ENCODE measurements around the gene CHST5.

Gene CHST5

DNA sequence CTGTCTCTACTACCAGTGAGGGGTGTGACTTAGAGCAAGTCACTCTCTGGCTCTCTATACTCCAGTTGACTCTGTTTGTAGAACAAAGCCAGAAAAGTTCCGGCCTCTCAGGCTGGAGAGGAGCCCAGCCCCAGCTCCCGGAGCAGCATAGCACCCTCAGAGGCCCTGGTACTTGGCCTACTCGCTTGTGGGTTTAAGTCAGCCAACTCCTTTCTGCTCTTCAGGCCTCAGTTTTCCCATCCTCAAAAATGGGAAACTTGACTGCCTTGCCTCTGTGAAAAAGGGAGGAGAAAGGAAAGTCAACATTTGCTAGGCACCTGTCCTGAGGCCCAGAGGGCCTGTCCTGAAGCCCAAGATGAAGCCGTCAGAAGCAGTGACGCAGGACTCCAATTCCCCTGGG is 41.7 kb downstream of the CHST5 start:
- TF ChIP-seq ZFX (IDR thresholded peaks at IDR 0.05): no peak
- TF ChIP-seq, protein P1, sequence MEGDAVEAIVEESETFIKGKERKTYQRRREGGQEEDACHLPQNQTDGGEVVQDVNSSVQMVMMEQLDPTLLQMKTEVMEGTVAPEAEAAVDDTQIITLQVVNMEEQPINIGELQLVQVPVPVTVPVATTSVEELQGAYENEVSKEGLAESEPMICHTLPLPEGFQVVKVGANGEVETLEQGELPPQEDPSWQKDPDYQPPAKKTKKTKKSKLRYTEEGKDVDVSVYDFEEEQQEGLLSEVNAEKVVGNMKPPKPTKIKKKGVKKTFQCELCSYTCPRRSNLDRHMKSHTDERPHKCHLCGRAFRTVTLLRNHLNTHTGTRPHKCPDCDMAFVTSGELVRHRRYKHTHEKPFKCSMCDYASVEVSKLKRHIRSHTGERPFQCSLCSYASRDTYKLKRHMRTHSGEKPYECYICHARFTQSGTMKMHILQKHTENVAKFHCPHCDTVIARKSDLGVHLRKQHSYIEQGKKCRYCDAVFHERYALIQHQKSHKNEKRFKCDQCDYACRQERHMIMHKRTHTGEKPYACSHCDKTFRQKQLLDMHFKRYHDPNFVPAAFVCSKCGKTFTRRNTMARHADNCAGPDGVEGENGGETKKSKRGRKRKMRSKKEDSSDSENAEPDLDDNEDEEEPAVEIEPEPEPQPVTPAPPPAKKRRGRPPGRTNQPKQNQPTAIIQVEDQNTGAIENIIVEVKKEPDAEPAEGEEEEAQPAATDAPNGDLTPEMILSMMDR (conservative IDR thresholded peaks at IDR 0.05): no peak
- no peak overlapping the region for H3K27ac ChIP-seq

DNA sequence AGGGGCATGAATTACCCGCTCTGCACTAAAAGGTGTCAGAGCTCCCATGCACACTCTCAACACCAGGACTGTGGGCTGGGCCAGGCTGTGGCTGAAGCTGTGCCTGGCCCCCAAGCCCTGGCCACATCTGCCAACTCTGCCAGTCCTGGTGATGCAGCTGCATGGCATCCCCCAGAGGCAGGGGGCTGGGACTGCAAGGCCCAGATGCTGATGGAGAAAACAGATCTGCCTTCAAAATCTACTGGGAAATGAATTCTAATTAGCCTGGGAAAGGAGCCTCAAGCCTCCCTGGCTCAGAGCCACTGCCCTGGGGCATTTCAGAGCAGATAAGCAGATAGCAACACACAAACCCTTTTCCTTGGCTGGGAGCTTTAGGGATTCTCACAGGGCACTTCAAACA is 44.0 kb downstream of the CHST5 start:
- TF ChIP-seq ZFX (IDR thresholded peaks at IDR 0.05): no peak
- TF ChIP-seq, protein P1 (conservative IDR thresholded peaks at IDR 0.05): no peak
- peak overlapping the region; percentile 48 for H3K27ac ChIP-seq

DNA sequence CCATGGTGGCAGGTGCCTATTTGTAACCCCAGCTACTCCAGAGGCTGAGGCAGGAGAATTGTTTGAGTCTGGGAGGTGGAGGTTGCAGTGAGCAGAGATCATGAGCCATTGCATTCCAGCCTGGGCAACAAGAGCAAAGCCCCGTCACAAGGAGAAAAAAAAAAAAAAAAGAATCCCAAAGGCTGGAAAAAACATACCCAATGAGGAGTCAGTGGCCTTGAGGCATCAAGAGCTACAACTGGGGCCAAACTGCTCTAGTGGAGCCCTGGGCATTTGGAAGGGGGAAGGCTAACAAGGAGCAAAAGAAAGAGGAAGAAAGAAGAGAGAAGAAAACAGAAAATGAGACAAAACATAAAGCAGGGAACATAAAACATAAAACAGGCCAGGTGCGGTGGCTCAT is 47.6 kb downstream of the CHST5 start:
- no peak overlapping the region for H3K27ac ChIP-seq
- no peak for TF ChIP-seq ZFX (IDR thresholded peaks at IDR 0.05)
- TF ChIP-seq, protein P1 (conservative IDR thresholded peaks at IDR 0.05): no peak

DNA sequence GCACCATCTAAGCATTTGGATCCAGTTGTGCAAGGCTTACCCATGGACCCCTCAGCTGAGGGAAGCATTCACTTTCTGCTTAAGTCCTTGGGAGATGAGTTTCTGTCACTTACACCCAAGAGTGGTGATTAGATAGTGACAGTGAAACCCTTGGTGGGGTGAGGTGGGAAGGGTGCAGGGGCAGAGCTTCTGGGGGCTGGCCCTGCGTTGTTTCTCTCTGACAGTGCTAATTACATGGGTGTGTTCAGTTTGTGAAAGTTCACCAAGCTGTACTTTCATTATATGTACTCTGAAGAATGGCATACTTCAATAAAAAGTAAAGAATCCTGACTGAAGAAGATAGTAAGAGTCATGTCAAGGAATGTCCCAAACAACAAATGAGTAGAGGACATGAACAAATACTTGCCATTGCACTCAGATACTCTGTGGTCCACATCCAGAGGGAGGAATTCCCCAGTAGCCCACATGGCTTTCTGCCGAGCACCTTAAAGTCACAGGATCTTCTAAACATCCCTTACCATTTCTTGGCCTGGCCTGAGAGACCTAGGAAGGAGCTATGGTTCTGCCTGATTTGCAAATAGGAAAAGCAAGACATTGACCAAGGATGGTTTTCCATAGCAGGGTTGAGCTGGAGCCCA is 49.1 kb downstream of the CHST5 start:
- TF ChIP-seq, protein P1 (conservative IDR thresholded peaks at IDR 0.05): no peak
- TF ChIP-seq ZFX (IDR thresholded peaks at IDR 0.05): no peak
- H3K27ac ChIP-seq: no peak overlapping the region

DNA sequence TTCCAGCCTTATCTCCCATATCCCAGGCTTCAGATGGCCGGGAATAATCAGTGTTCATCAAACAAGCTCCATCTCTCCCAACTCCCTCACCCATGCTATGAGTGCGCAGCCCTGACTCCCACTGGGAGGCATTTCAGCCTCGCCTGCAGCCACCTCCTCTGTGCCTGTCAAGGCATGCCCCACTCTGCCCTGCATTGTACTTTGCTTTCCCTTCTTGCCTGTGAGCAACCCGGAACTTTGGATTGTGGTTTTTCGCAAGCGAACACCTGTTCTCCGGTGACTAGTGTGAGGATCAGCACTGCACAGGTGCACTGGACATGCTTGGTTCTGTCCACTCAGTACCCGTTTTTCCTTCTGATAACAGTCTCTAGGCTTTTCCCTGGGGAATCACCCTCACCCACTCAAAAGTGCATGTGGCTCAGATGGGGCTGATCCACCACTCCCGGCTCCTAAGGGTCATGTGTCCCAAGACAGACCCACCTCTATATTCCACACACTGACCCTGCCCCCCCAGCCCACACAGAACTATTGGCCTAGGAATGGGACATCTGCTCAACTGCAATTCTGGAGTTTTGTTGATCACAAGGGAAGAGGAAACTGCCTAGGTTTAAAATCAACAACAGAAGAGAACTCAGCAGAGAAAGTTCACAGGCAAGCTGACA is 49.8 kb downstream of the CHST5 start:
- TF ChIP-seq ZFX (IDR thresholded peaks at IDR 0.05): no peak
- TF ChIP-seq, protein P1 (conservative IDR thresholded peaks at IDR 0.05): no peak
- H3K27ac ChIP-seq: no peak overlapping the region

DNA sequence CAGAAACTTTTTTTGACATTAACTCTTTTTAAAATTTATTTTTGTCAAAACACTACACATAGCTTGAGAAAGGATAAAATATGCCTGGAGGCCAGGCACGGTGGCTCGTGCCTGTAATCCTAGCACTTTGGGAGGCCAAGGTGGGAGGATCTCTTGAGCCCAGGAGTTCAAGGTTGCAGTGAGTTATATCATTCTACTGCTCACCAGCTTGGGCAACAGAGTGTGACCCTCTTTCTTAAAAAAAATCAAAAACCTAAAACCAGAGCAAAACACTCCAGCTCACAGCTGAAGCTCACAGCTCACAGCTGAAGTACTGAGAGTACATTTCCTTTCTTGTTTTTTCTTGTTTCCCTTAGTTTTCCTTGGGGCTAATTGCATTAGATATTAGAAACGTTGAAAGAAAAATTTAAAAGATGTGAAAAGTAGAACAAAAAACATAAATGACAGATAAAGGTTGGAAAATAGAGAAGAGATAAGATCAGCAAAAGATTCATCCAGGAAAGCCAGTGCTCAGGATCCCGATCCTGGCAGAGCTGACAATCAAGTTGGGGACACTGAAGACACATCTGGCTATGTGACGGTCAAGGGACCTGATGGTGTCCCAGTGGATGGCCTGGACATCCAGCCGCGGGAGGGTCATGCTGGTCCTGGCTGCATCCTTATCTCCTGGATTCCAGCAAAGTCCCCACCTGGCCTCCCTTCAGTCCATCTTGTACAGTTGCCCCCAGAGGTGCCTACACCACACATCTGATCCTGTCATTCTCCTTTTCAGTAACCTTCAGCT is 50.5 kb downstream of the CHST5 start:
- H3K27ac ChIP-seq: no peak overlapping the region
- no peak for TF ChIP-seq ZFX (IDR thresholded peaks at IDR 0.05)
- TF ChIP-seq, protein P1 (conservative IDR thresholded peaks at IDR 0.05): no peak

DNA sequence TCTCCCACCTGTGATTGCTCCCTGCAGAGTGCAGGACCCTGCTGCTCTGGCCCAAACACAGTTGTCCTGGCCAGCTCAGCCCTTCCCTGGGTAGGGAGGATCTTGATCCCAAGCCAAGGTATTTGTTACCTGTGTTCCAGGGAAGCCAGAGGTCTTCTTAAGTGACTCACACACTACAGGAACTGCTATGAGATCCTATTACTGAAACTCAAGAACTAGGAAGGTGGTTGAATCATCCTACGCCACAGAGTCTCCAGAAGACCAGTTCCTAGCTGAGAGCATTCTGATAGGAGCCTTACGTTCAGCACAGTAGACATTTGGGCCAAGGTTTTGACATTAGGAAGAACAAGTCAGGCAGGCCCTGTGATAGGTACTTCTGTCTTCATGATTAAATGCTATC is 52.7 kb downstream of the CHST5 start:
- TF ChIP-seq, protein P1 (conservative IDR thresholded peaks at IDR 0.05): no peak
- no peak for TF ChIP-seq ZFX (IDR thresholded peaks at IDR 0.05)

More for the DNA sequence above, 52.7 kb downstream of the CHST5 start:
- peak overlapping the region; percentile 7; the same call in 1 of the 2 replicates for H3K27ac ChIP-seq

Measured in C4-2B (cell line).